WTC11 (cell line): ENCODE data around the gene CHKA. TPM values are rescaled to one million over a fixed set of nuclear protein-coding genes. Genes with fewer than 3 reads are reported as not detected.

Experiments used
- ATAC-seq: fragments of 200-7000 bp; cut with Tn5 transposase; 2 replicates; pipeline ENCODE4 v1.10.0; 2021; ENCODE audit warnings: mild to moderate bottlenecking, moderate library complexity
- CTCF ChIA-PET: fragments of 300-600 bp; sonication (Branson Sonifier 250); formaldehyde crosslinking; loops from one replicate; lab custom pipeline; 2021; ENCODE audit warnings: antibody characterized with exemption; lab: Charles Lee
- POLR2A ChIA-PET: fragments of 350-600 bp; sonication (Branson Sonifier 250); formaldehyde crosslinking; loops from one replicate; lab custom pipeline; 2021; ENCODE audit warnings: antibody characterized with exemption; lab: Charles Lee
- DNase-seq: peaks from one replicate; pipeline ENCODE4 v3.0.0; 2021; ENCODE audit warnings: low spot score
- H3K27ac Mint-ChIP-seq: 2 replicates; pipeline ENCODE4 v1.8.0; 2021; ENCODE audit warnings: mixed read lengths
- H3K27me3 Mint-ChIP-seq: 2 replicates; pipeline ENCODE4 v1.8.0; 2021; ENCODE audit warnings: low read depth, mild to moderate bottlenecking, moderate library complexity, mixed read lengths
- H3K36me3 Mint-ChIP-seq: 2 replicates; pipeline ENCODE4 v1.8.0; 2021; ENCODE audit warnings: mixed read lengths
- H3K4me1 Mint-ChIP-seq: 2 replicates; pipeline ENCODE4 v1.8.0; 2022; ENCODE audit warnings: mixed read lengths
- H3K4me3 Mint-ChIP-seq: 2 replicates; pipeline ENCODE4 v1.8.0; 2021; ENCODE audit warnings: mild to moderate bottlenecking, moderate library complexity, mixed read lengths
- H3K9me3 Mint-ChIP-seq: 2 replicates; pipeline ENCODE4 v1.8.0; 2021; ENCODE audit warnings: mixed read lengths
- CREM ChIP-seq: sonication (generic); formaldehyde crosslinking; IDR thresholded peaks from 2 replicates; pipeline ENCODE4 v1.8.1; 2022; ENCODE audit warnings: mild to moderate bottlenecking, missing genetic modification reagents, moderate library complexity
- IRF2 ChIP-seq: sonication (generic); formaldehyde crosslinking; IDR thresholded peaks from 2 replicates; pipeline ENCODE4 v1.8.0; 2022; ENCODE audit warnings: low read depth, missing genetic modification reagents, borderline replicate concordance
- RORB ChIP-seq: fragments of 250-450 bp; sonication (Bioruptor Pico); IDR thresholded peaks from 2 replicates; pipeline ENCODE4 v1.9.0; 2021; ENCODE audit warnings: mild to moderate bottlenecking
- TCF7 ChIP-seq: sonication (generic); formaldehyde crosslinking; IDR thresholded peaks from 2 replicates; pipeline ENCODE4 v1.8.0; 2022; ENCODE audit warnings: mild to moderate bottlenecking, low read depth, missing genetic modification reagents, moderate library complexity
- ZNF121 ChIP-seq: sonication (generic); formaldehyde crosslinking; IDR thresholded peaks from 2 replicates; pipeline ENCODE4 v1.8.0; 2023; ENCODE audit warnings: missing genetic modification reagents
- ZNF396 ChIP-seq: fragments of 250-450 bp; sonication (Bioruptor Pico); IDR thresholded peaks from 2 replicates; pipeline ENCODE4 v1.8.0; 2021; ENCODE audit warnings: mild to moderate bottlenecking, moderate library complexity, borderline replicate concordance
- ZNF532 ChIP-seq: fragments of 250-450 bp; sonication (Bioruptor Pico); IDR thresholded peaks from 2 replicates; pipeline ENCODE4 v1.9.0; 2021; ENCODE audit warnings: mild to moderate bottlenecking, borderline replicate concordance
- ZSCAN18 ChIP-seq: fragments of 250-450 bp; sonication (Bioruptor Pico); IDR thresholded peaks from 2 replicates; pipeline ENCODE4 v2.1.2; 2022; ENCODE audit warnings: mild to moderate bottlenecking, moderate library complexity
- total RNA-seq: library from RNA; stranded (reverse); gene quantifications from 3 replicates; pipeline ENCODE4 v1.2.3, GENCODE V29; 2021
- TF ChIP-seq, protein P1 (sequence below): sonication (generic); formaldehyde crosslinking; conservative IDR thresholded peaks from 2 replicates; pipeline ENCODE4 v1.8.1; 2023; ENCODE audit warnings: mild to moderate bottlenecking, low read depth, missing genetic modification reagents, moderate library complexity
- TF ChIP-seq, protein P2 (sequence below): sonication (generic); formaldehyde crosslinking; IDR thresholded peaks from 2 replicates; pipeline ENCODE4 v1.8.1; 2023; ENCODE audit warnings: mild to moderate bottlenecking, missing genetic modification reagents, borderline replicate concordance

CHKA gene
- total RNA-seq, 1 experiment from 2014 or later: 76.1 TPM

DNA sequence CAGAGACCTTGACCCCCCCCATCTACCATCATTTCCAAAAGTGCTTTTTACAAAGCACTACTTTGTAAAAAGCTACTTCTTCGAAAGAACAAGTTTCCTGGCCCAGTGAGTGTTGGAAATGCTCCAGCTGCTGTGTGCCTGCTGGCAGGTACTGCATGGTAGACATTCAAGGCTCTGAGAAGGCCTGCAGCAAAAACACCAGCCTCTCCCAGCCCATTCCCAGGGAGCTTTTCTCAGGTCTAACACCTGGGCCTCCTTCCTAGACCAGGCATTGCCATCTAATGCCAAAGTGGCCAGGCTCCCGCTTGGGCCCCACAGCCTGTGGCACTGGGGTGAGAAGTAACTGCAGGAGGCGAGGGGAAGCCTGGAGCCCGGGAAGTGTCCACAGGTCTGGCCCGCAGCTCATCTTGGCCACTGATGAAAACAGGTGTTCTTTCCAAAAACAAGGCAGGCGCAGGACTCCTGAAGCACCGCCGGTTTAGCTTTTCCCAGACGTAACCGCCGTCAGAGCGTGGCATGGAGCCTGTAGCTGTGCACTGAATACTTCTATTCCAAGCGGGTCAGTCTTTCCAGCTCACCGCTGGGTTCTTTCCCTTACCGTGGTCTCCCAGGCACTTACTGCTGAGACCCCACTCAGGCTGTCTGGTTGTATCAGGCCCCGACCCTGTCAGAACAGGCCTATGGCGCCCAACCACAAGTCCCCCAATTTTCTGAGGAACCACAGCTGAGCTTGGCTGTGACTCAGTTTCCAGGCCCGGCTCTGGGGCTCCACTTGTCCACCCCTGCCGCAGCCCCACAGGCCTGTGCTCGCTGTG is 83.6 kb downstream of the CHKA start:
- TF ChIP-seq RORB (CRISPR knock-in tag) (no peak), ZNF532 (CRISPR knock-in tag) (no peak), TCF7 (CRISPR knock-in tag) (no peak), ZNF396 (CRISPR knock-in tag) (no peak)
- TF ChIP-seq, protein P1, sequence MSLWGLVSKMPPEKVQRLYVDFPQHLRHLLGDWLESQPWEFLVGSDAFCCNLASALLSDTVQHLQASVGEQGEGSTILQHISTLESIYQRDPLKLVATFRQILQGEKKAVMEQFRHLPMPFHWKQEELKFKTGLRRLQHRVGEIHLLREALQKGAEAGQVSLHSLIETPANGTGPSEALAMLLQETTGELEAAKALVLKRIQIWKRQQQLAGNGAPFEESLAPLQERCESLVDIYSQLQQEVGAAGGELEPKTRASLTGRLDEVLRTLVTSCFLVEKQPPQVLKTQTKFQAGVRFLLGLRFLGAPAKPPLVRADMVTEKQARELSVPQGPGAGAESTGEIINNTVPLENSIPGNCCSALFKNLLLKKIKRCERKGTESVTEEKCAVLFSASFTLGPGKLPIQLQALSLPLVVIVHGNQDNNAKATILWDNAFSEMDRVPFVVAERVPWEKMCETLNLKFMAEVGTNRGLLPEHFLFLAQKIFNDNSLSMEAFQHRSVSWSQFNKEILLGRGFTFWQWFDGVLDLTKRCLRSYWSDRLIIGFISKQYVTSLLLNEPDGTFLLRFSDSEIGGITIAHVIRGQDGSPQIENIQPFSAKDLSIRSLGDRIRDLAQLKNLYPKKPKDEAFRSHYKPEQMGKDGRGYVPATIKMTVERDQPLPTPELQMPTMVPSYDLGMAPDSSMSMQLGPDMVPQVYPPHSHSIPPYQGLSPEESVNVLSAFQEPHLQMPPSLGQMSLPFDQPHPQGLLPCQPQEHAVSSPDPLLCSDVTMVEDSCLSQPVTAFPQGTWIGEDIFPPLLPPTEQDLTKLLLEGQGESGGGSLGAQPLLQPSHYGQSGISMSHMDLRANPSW: no peak
- TF ChIP-seq, protein P2, sequence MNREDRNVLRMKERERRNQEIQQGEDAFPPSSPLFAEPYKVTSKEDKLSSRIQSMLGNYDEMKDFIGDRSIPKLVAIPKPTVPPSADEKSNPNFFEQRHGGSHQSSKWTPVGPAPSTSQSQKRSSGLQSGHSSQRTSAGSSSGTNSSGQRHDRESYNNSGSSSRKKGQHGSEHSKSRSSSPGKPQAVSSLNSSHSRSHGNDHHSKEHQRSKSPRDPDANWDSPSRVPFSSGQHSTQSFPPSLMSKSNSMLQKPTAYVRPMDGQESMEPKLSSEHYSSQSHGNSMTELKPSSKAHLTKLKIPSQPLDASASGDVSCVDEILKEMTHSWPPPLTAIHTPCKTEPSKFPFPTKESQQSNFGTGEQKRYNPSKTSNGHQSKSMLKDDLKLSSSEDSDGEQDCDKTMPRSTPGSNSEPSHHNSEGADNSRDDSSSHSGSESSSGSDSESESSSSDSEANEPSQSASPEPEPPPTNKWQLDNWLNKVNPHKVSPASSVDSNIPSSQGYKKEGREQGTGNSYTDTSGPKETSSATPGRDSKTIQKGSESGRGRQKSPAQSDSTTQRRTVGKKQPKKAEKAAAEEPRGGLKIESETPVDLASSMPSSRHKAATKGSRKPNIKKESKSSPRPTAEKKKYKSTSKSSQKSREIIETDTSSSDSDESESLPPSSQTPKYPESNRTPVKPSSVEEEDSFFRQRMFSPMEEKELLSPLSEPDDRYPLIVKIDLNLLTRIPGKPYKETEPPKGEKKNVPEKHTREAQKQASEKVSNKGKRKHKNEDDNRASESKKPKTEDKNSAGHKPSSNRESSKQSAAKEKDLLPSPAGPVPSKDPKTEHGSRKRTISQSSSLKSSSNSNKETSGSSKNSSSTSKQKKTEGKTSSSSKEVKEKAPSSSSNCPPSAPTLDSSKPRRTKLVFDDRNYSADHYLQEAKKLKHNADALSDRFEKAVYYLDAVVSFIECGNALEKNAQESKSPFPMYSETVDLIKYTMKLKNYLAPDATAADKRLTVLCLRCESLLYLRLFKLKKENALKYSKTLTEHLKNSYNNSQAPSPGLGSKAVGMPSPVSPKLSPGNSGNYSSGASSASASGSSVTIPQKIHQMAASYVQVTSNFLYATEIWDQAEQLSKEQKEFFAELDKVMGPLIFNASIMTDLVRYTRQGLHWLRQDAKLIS: no peak
- Mint-ChIP-seq H3K27me3 (no peaks in the 10 kb centered on the region), H3K9me3 (no peaks in the 10 kb centered on the region), H3K27ac (no peak overlapping the region), H3K4me1 (peaks cover 15% of the 10 kb centered on the region), H3K4me3 (no peak overlapping the region), H3K36me3 (peaks cover 9% of the 10 kb centered on the region)
- DNase-seq (no peak), ATAC-seq (no peak)
- CTCF ChIA-PET: interaction anchor here (0.7 to 3.1 kb wide), 5 partner anchors 15 to 82 kb away, joined by 3 to 11 read pairs (median 4); partner anchors contain the start of gene ALDH3B1
- POLR2A ChIA-PET: interaction anchor here (0.5 kb wide), 1 partner anchor 14 kb away, joined by 3 read pairs; no protein-coding TSS in a partner anchor

- ChIA-PET CTCF (interaction anchor here (0.9 to 1.6 kb wide), 2 partner anchors 11 to 16 kb away, joined by 3 to 5 read pairs; no protein-coding TSS in a partner anchor), POLR2A (no interaction called here)
- Mint-ChIP-seq H3K27ac (0 out of 2 replicates have a peak overlapping the region, but pooled peaks have one; percentile 60), H3K27me3 (no peaks in the 10 kb centered on the region), H3K36me3 (peaks cover 9% of the 10 kb centered on the region), H3K4me1 (peaks cover 16% of the 10 kb centered on the region), H3K9me3 (no peaks in the 10 kb centered on the region), H3K4me3 (no peak overlapping the region)
- no peak for ATAC-seq
- no peak for DNase-seq
- TF ChIP-seq IRF2 (CRISPR knock-in tag): no peak
- TF ChIP-seq ZSCAN18 (CRISPR knock-in tag): no peak
- TF ChIP-seq ZNF121 (CRISPR knock-in tag): no peak
- no peak for TF ChIP-seq CREM (CRISPR knock-in tag)
Measured at GRCh38 chr11:68036717-68037239, 84.4 kb downstream of the CHKA start.
